ENCODE results near the gene DOCK9.

Gene DOCK9

DNA sequence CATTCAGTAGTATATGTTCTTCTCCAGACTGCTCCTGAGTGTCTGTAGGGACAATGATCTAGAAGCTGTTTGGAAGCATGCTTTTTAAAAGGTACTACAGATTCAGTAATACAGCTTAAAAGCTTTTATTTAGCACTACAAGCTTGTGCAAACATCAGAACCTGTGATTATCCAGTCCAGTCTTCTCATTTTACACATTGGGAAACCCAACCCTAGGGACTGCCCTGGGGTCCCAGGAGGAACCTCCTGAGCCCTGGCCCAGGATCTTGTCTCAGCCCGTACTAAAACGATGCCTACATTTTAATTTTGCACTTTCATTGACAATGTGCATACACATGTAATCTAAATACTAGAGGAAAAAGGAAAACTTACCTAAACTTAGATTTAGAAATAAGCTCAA lies 12.5 kb downstream of the DOCK9 start:
- no peak for DNase-seq (ENCODE audit: low spot score)
- TF ChIP-seq, protein P1, sequence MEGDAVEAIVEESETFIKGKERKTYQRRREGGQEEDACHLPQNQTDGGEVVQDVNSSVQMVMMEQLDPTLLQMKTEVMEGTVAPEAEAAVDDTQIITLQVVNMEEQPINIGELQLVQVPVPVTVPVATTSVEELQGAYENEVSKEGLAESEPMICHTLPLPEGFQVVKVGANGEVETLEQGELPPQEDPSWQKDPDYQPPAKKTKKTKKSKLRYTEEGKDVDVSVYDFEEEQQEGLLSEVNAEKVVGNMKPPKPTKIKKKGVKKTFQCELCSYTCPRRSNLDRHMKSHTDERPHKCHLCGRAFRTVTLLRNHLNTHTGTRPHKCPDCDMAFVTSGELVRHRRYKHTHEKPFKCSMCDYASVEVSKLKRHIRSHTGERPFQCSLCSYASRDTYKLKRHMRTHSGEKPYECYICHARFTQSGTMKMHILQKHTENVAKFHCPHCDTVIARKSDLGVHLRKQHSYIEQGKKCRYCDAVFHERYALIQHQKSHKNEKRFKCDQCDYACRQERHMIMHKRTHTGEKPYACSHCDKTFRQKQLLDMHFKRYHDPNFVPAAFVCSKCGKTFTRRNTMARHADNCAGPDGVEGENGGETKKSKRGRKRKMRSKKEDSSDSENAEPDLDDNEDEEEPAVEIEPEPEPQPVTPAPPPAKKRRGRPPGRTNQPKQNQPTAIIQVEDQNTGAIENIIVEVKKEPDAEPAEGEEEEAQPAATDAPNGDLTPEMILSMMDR (IDR thresholded peaks at IDR 0.05; ENCODE audit: extremely low read depth, missing control alignments) = no peak

DNA sequence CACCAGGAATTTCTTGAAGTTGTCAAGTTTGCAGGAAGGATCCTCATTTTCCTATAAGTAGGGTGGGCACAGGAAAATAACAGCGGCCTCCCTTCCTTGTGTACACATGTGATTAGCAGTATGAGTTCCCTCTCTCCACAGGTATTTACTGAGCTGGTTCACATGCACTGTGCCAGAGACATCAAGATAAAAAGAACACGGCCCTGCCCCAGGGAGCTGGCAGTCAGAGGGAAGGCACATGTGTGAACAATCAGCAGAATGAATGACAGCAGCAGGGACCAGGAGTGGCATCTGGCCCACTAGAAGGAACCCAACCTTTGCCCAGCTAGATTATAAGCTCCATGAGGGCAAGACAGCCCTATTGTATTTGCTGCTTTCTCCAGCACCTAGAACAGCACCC lies 13.9 kb downstream of the DOCK9 start:
- TF ChIP-seq, protein P1 (IDR thresholded peaks at IDR 0.05; ENCODE audit: extremely low read depth, missing control alignments) = no peak
- DNase-seq (ENCODE audit: low spot score) = no peak

DNA sequence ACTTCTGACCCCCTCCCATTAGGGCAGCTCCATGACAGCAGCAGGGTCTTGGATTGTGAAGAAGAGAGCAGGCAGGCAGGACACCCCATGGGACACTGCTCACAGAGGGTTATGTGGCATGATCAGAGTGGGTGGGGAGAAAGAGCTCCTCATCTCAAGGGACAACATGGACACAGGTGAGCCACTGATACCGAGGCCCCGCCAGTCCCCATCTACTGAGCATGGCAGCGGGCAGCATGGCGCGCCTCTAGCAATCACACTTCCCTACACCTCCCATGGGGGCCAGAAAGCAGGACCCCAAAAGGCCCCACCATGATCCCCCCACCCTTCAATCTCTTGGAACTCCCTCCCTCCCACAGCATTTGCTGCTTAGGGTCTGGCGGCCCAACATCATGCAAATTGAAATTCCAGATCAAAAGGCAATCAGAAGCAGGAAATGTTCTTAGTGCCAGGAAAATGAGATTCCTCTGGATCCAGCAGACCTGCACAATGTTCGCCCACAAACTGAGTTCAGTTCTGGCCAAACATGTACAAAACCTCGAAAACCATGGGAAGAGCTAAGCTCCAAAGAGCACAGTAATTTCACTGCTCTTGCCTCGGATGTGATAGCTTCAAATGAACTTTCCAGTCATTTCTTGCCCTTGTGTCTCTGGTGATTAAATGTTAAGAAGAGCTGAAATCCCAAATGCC lies 14.8 kb downstream of the DOCK9 start:
- TF ChIP-seq, protein P1 (IDR thresholded peaks at IDR 0.05; ENCODE audit: extremely low read depth, missing control alignments) = no peak
- no peak for DNase-seq (ENCODE audit: low spot score)

DNA sequence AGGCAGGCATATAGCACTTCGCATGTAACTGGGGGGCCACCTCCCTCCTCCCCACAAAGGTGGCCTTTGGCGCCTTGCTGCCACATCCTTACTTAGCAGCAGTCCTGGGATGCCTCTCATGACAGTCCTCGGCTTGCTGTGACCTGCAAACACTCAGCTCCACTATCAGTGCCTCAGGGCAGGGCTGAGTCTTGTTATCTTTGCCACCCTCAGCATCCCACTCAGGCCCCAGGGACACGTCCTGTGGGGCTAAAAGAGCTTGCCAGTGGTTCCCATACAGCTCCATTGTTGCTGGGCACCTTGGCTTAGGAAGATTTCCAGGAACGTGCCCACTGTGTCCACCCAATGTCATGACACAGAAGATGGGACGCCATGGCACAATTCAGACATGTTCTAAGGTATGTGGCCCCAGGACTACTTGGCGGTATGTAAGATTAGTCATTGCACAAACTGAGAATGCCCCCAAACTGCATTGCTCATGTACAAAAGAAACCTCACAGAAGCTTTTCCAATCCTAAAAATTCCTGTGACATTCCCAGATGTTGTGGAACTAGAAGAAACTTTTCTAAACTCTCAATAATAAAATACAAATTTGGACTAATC lies 16.3 kb downstream of the DOCK9 start:
- TF ChIP-seq, protein P1 (IDR thresholded peaks at IDR 0.05; ENCODE audit: extremely low read depth, missing control alignments) = no peak

DNA sequence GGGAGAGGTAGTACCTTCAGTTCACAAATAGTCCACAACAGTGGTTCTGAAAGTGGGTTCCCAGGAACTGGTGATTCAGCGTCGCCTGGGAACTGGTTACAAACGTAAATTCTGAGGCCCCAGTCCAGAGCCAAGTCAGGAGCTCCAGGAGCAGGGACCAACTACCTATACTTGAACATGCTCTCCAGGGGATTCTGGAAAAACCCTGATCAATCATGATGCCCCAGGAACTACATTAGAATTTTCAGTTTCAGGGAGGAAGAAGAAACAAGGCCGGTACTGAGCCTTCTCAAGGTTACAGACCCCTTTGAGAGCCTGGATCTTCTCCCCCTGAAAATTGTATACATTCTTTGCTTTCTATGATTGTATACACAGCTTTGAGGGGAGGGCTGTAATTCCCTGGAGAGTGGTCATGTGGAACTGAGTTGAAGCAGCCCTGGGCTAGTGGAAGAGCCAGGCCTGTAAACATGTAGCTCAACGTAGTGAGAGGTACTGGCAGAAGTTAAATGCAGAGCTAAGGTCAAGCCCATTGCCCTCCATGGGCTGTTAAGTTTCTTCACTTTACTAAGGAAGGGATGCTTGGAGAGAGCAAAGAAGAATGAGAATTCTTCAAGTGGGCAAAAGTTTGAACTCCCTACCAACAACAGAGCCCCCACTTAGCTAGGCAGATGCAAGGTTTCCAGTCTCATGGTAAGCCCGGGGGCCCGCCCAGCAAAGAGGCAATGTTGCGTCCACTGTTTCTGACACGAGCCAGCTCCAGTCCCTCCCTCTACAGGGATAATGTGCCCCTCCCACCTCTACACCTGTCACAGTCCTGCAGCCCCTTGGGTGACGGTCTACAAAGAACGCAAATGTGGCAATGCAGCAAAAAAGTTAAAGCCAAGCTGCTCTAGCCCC lies 17.0 kb downstream of the DOCK9 start:
- TF ChIP-seq, protein P1 (IDR thresholded peaks at IDR 0.05; ENCODE audit: extremely low read depth, missing control alignments) = no peak
- DNase-seq (ENCODE audit: low spot score) = no peak

More for the DNA sequence above, 16.3 kb downstream of the DOCK9 start:
- no peak for DNase-seq (ENCODE audit: low spot score)

DNA sequence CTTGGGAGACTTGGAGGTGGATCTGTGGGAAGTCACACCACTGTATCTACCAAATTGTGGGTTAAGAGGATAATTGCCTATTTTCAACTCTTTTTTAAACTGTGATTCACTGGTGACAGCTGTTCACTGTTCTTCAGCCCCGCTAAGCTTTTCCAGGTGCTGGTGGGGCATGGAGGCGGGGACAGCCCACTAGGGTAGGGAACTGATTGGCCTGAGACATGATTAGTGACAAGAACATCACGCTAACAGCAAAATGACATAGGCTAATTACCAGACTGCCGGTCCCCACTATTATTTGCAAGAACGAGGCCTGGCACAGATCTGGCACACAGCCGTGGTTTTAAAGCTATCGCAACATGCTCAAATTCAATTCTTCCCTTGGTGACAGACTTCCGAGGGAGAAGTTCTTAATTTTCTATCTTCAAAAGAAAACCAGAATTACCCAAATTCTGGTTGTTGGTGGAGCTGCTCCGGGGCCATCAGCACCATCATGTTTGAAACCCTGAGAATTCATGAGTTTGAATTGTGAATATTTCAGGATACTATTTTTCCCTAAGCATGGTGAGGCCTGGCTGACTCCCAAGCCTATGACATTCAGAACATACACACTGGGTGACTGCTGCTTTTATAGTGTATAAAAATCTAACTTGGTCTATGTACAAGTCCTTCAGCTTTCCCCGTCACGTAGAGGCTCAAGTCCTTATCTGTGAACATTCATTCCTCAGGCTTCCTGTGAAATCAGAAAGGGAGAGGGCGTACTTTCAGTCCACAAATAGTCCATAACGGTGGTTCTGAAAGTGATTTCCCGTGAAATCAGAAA lies 17.9 kb downstream of the DOCK9 start:
- no peak for DNase-seq (ENCODE audit: low spot score)
- TF ChIP-seq, protein P1 (IDR thresholded peaks at IDR 0.05; ENCODE audit: extremely low read depth, missing control alignments) = no peak
